Caco-2 (cell line): ENCODE measurements around the gene SERPING1. TPM values are rescaled to one million over a fixed set of nuclear protein-coding genes. Genes with fewer than 3 reads are reported as not detected.

Source experiments
- BruUV-seq: library from RNA; stranded (reverse); fragments of 400-500 nt; replicated peaks from 2 replicates; lab custom pipeline; 2021; lab: Mats Ljungman, UMichigan
- CTCF ChIA-PET: fragments of 300-600 bp; sonication (Branson Sonifier 250); formaldehyde crosslinking; loops from one replicate; lab custom pipeline; 2022; ENCODE audit warnings: antibody characterized with exemption; lab: Charles Lee
- POLR2A ChIA-PET: fragments of 300-600 bp; sonication (Branson Sonifier 250); formaldehyde crosslinking; loops from one replicate; lab custom pipeline; 2022; ENCODE audit warnings: antibody characterized with exemption; lab: Charles Lee
- DNase-seq, 2 experiments: peaks; one replicate each; pipeline versions ENCODE4 v3.0.0 to v3.0.0-alpha.2; 2020 to 2022
- H3K27me3 ChIP-seq: replicated peaks from 2 replicates; pipeline ENCODE4 v1.6.0; 2011; ENCODE audit warnings: low read length; ENCODE audit not compliant: control insufficient read depth, insufficient read depth
- H3K36me3 ChIP-seq: 2 replicates; pipeline ENCODE4 v1.5.1; 2011; ENCODE audit warnings: low read length; ENCODE audit not compliant: control insufficient read depth, insufficient read depth
- H3K4me1 ChIP-seq: fragments of 250-450 bp; sonication (Bioruptor Pico); 2 replicates; pipeline ENCODE4 v1.5.1; 2020; ENCODE audit warnings: mild to moderate bottlenecking
- H3K4me3 ChIP-seq: 2 replicates; pipeline ENCODE4 v1.5.1; 2011; ENCODE audit warnings: low read depth, mild to moderate bottlenecking, control low read depth, low read length
- H3K9me3 ChIP-seq: fragments of 250-450 bp; sonication (Bioruptor Pico); 2 replicates; pipeline ENCODE4 v1.5.1; 2020; ENCODE audit warnings: mild to moderate bottlenecking, moderate library complexity
- H3K27ac Mint-ChIP-seq: one replicate; pipeline ENCODE4 v1.8.0; 2022; ENCODE audit warnings: mixed read lengths; ENCODE audit not compliant: unreplicated experiment
- H3K27me3 Mint-ChIP-seq: one replicate; pipeline ENCODE4 v1.8.0; 2022; ENCODE audit warnings: mixed read lengths; ENCODE audit not compliant: insufficient read depth, unreplicated experiment
- H3K36me3 Mint-ChIP-seq: one replicate; pipeline ENCODE4 v1.8.0; 2022; ENCODE audit warnings: mild to moderate bottlenecking, mixed read lengths; ENCODE audit not compliant: insufficient read depth, unreplicated experiment
- H3K4me1 Mint-ChIP-seq: one replicate; pipeline ENCODE4 v1.8.0; 2022; ENCODE audit warnings: low read depth, mixed read lengths; ENCODE audit not compliant: unreplicated experiment
- H3K4me3 Mint-ChIP-seq: one replicate; pipeline ENCODE4 v1.8.0; 2022; ENCODE audit warnings: mild to moderate bottlenecking, moderate library complexity, mixed read lengths; ENCODE audit not compliant: unreplicated experiment
- H3K9me3 Mint-ChIP-seq: one replicate; pipeline ENCODE4 v1.8.0; 2022; ENCODE audit warnings: mixed read lengths; ENCODE audit not compliant: unreplicated experiment
- CTCF ChIP-seq, 2 experiments: fragments of 200-600 bp in 1 of 2; IDR thresholded peaks; 1 replicate in 1 of 2; 2 replicates in 1 of 2; pipeline versions ENCODE4 v1.5.1 to v1.8.0; 2011 to 2022; ENCODE audit warnings: antibody characterized with exemption in 1 of 2, control low read depth in 1 of 2, inconsistent platforms in 1 of 2, low read depth in 1 of 2, low read length in 1 of 2, mild to moderate bottlenecking in 1 of 2, moderate library complexity in 1 of 2; ENCODE audit not compliant: insufficient read depth in 1 of 2, severe bottlenecking in 1 of 2, unreplicated experiment in 1 of 2
- intact Hi-C: fragments of 100-400 bp; cut with micrococcal nuclease; formaldehyde crosslinking; loops from one replicate; pipeline ENCODE4 v1.10.0; 2022; ENCODE audit not compliant: unreplicated experiment
- total RNA-seq: library from RNA; stranded (reverse); gene quantifications from 2 replicates; pipeline ENCODE4 v1.2.3, GENCODE V29; 2022

Gene SERPING1
- total RNA-seq, 1 experiment from 2014 or later, result 3.8 TPM

- Mint-ChIP-seq H3K9me3 (no peaks in the 10 kb centered on the region), H3K36me3 (no peaks in the 10 kb centered on the region), H3K4me3 (no peak overlapping the region), H3K27ac (no peak overlapping the region), H3K27me3 (no peaks in the 10 kb centered on the region), H3K4me1 (no peaks in the 10 kb centered on the region)
- no peaks in the 10 kb centered on the region for H3K4me1 ChIP-seq
- no peak overlapping the region for H3K4me3 ChIP-seq
- no peak for TF ChIP-seq CTCF (IDR thresholded peaks at IDR 0.05; ENCODE audit: insufficient read depth in 1 of 2, low read depth in 1 of 2, low read length in 1 of 2, severe bottlenecking in 1 of 2, unreplicated experiment in 1 of 2)
- no TSS peak for BruUV-seq
- no peaks in the 10 kb centered on the region for H3K27me3 ChIP-seq
- ChIA-PET CTCF (interaction anchor here (1.2 kb wide), 1 partner anchor 24 kb away, joined by 4 read pairs; no protein-coding TSS in a partner anchor), POLR2A (no interaction called here)
- H3K36me3 ChIP-seq, result no peaks in the 10 kb centered on the region
- DNase-seq, result no peak
- H3K9me3 ChIP-seq, result peaks cover 11% of the 10 kb centered on the region; the same call in 1 of the 2 replicates
- intact Hi-C loops, result no loop called here
Observed at GRCh38 chr11:57620467-57620866, 23.0 kb downstream of the SERPING1 start.

DNA sequence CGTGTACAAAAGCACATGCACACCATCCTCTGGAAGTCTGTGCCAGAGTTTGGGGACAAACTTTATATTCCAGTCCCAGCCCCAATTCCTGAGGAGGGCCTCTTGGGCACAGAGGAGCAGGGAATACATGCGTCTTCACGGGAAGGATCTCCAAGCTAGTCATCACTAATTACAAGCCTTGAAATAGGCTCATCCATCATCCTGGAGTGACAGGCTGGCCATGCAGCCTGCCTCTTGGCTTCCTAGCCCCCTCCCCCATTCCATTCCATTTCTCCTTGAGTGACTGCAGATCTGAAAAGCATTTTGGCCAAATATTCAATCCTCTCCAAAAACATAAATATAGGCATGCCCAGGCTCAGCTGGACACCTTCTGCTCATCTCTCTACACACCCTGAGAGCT, 24.8 kb downstream of the SERPING1 start:
- H3K36me3 ChIP-seq, result no peaks in the 10 kb centered on the region
- Mint-ChIP-seq H3K27ac (no peak overlapping the region), H3K4me3 (no peak overlapping the region), H3K36me3 (no peaks in the 10 kb centered on the region), H3K27me3 (no peaks in the 10 kb centered on the region), H3K9me3 (no peaks in the 10 kb centered on the region), H3K4me1 (no peaks in the 10 kb centered on the region)
- no peak overlapping the region for H3K4me3 ChIP-seq
- TF ChIP-seq CTCF (IDR thresholded peaks at IDR 0.05; ENCODE audit: insufficient read depth in 1 of 2, low read depth in 1 of 2, low read length in 1 of 2, severe bottlenecking in 1 of 2, unreplicated experiment in 1 of 2), result no peak
- no TSS peak for BruUV-seq
- ChIA-PET POLR2A (no interaction called here), CTCF (no interaction called here)
- intact Hi-C loops, result no loop called here
- peaks cover 11% of the 10 kb centered on the region; the same call in 1 of the 2 replicates for H3K9me3 ChIP-seq
- no peak for DNase-seq
- H3K27me3 ChIP-seq, result no peaks in the 10 kb centered on the region
- H3K4me1 ChIP-seq, result no peaks in the 10 kb centered on the region

DNA sequence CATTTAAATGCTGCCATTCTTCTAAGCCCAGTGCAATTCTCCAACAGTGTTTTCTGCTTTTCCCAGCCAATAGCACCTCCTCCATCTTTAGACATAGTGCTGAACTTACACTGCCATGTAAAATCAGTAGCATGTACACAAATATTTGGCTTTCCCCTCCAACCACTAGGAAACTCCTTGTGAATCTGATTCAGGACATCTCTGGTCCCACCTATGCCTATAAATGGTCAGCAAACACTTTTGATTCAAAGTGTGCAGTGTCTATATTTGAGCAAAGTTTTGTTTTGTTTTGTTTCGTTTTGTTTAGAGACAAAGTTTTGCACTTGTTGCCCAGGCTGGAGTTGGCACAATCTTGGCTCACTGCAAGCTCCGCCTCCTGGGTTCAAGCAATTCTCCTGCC, 27.4 kb downstream of the SERPING1 start:
- Histone ChIP-seq H3K4me1 (no peaks in the 10 kb centered on the region), H3K4me3 (no peak overlapping the region), H3K27me3 (no peaks in the 10 kb centered on the region), H3K36me3 (no peaks in the 10 kb centered on the region), H3K9me3 (0 out of 2 replicates have a peak, but pooled peaks cover under 1% of the 10 kb centered on the region)
- TF ChIP-seq CTCF (IDR thresholded peaks at IDR 0.05; ENCODE audit: insufficient read depth in 1 of 2, low read depth in 1 of 2, low read length in 1 of 2, severe bottlenecking in 1 of 2, unreplicated experiment in 1 of 2), result no peak
- no peaks in the 10 kb centered on the region for H3K4me1 Mint-ChIP-seq
- H3K4me3 Mint-ChIP-seq, result no peak overlapping the region
- H3K27ac Mint-ChIP-seq, result no peak overlapping the region
- no peaks in the 10 kb centered on the region for H3K9me3 Mint-ChIP-seq
- no peak for DNase-seq
- H3K36me3 Mint-ChIP-seq, result no peaks in the 10 kb centered on the region
- CTCF ChIA-PET, result interaction anchor here (0.5 kb wide), 1 partner anchor 375 kb away, joined by 3 read pairs; no protein-coding TSS in a partner anchor
- POLR2A ChIA-PET, result no interaction called here
- intact Hi-C loops, result no loop called here
- no TSS peak for BruUV-seq
- H3K27me3 Mint-ChIP-seq, result no peaks in the 10 kb centered on the region
